CD4-positive, alpha-beta T cell (primary cell): ENCODE data around the gene RAB14. TPM values are rescaled to one million over a fixed set of nuclear protein-coding genes. Genes with fewer than 3 reads are reported as not detected.
A peak's percentile ranks its signal among the peaks of the same experiment; 100 is the strongest.

ENCODE experiments used
- ATAC-seq: fragments of 200-7000 bp; cut with Tn5 transposase; one replicate; pipeline ENCODE4 v1.10.0; 2022; ENCODE audit warnings: mild to moderate bottlenecking; ENCODE audit not compliant: poor library complexity
- CTCF ChIA-PET: fragments of 350-600 bp; sonication (Branson Sonifier 250); formaldehyde crosslinking; loops from one replicate; lab custom pipeline; 2021; ENCODE audit warnings: antibody characterized with exemption, inconsistent platforms; lab: Charles Lee
- POLR2A ChIA-PET: fragments of 350-600 bp; sonication (Branson Sonifier 250); formaldehyde crosslinking; loops from one replicate; lab custom pipeline; 2021; ENCODE audit warnings: antibody characterized with exemption, inconsistent platforms; lab: Charles Lee
- DNase-seq, 14 experiments: peaks; one replicate each; pipeline ENCODE4 v3.0.0-alpha.2; 2013 to 2020; ENCODE audit warnings: mixed read lengths in 2 of 14
- H3K27ac ChIP-seq, 2 donors: one replicate each; pipeline versions ENCODE4 v1.5.1 to v1.7.0; 2013; ENCODE audit warnings: low read length in 2 of 2, low read depth in 1 of 2, mild to moderate bottlenecking in 1 of 2
- H3K27me3 ChIP-seq, 2 experiments: 1 replicate in 1 of 2; 2 replicates in 1 of 2; pipeline versions ENCODE4 v1.6.1 to v1.7.0; 2013; ENCODE audit warnings: low read length in 2 of 2, control low read depth in 1 of 2, mild to moderate bottlenecking in 1 of 2, moderate library complexity in 1 of 2; ENCODE audit not compliant: insufficient read depth in 2 of 2, control insufficient read depth in 1 of 2
- H3K36me3 ChIP-seq: one replicate; pipeline ENCODE4 v1.6.1; 2013; ENCODE audit warnings: low read length, control low read depth; ENCODE audit not compliant: insufficient read depth
- H3K4me1 ChIP-seq: one replicate; pipeline ENCODE4 v1.6.1; 2013; ENCODE audit warnings: low read length, control low read depth; ENCODE audit not compliant: insufficient read depth
- H3K4me3 ChIP-seq: one replicate; pipeline ENCODE4 v1.5.1; 2013; ENCODE audit warnings: mild to moderate bottlenecking, low read length, moderate library complexity
- H3K9me3 ChIP-seq, 2 experiments: 1 replicate in 1 of 2; 2 replicates in 1 of 2; pipeline versions ENCODE4 v1.6.1 to v1.7.0; 2013; ENCODE audit warnings: low read length in 2 of 2, mild to moderate bottlenecking in 2 of 2, control low read depth in 1 of 2, moderate library complexity in 1 of 2; ENCODE audit not compliant: control insufficient read depth in 1 of 2, insufficient read depth in 1 of 2
- H3K27ac Mint-ChIP-seq: one replicate; pipeline ENCODE4 v1.8.0; 2020; ENCODE audit warnings: mixed read lengths
- H3K27me3 Mint-ChIP-seq: one replicate; pipeline ENCODE4 v1.8.0; 2021; ENCODE audit warnings: mixed read lengths
- H3K36me3 Mint-ChIP-seq: one replicate; pipeline ENCODE4 v1.8.0; 2021; ENCODE audit warnings: low read depth, mixed read lengths
- H3K4me1 Mint-ChIP-seq: one replicate; pipeline ENCODE4 v1.8.0; 2021; ENCODE audit warnings: low read depth, mixed read lengths
- H3K4me3 Mint-ChIP-seq: one replicate; pipeline ENCODE4 v1.8.0; 2020; ENCODE audit warnings: mild to moderate bottlenecking, mixed read lengths
- H3K9me3 Mint-ChIP-seq: one replicate; pipeline ENCODE4 v1.8.0; 2020; ENCODE audit warnings: mixed read lengths
- intact Hi-C, 2 experiments: fragments of 100-400 bp; cut with DNase I in 1 of 2; cut with micrococcal nuclease in 1 of 2; formaldehyde crosslinking; loops; one replicate each; pipeline versions ENCODE4 v1.15.1 to v1.9.0; 2023 to 2025; cut with DNase I, micrococcal nuclease
- total RNA-seq, 174 experiments: library from RNA in 2 of 174; stranded (reverse) in 2 of 174; gene quantifications; one replicate each; pipeline ENCODE4 v1.2.3 and lab custom pipeline; 2021 to 2026
- TF ChIP-seq, protein P1 (sequence below): fragments of 200-600 bp; IDR thresholded peaks from one replicate; pipeline ENCODE4 v1.8.0; 2022; ENCODE audit warnings: antibody characterized with exemption, mild to moderate bottlenecking

The RAB14 gene
- total RNA-seq, 2 experiments from 2014 or later, result 57.4 to 58.2 TPM

DNA sequence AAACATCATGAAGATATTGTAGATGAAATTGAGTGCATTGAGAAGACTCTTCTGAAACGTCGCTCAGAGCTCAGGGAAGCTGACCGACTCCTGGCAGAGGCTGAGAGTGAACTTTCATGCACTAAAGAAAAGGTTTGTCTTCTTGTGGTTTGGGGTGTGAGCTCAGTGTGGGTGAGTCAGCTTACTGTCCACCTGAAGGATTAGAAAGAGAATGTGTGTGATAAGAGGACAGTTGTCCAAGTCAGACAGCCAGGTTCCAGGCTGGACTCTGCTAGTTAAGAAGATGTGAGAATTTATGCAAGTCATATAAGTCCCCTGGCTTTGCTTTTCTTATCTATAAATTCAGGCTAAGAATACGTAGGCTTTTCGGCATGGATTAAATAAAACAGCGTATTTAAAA is 46.9 kb downstream of the RAB14 start:
- Histone ChIP-seq H3K27ac (no peak overlapping the region), H3K36me3 (peaks cover 86% of the 10 kb centered on the region), H3K9me3 (no peaks in the 10 kb centered on the region), H3K4me1 (no peaks in the 10 kb centered on the region), H3K27me3 (no peaks in the 10 kb centered on the region), H3K4me3 (no peak overlapping the region)
- POLR2A ChIA-PET, result interaction anchor here (0.5 to 1.2 kb wide), 2 partner anchors 18 to 33 kb away, joined by 3 read pairs; no protein-coding TSS in a partner anchor
- H3K4me1 Mint-ChIP-seq, result peaks cover 28% of the 10 kb centered on the region
- no peaks in the 10 kb centered on the region for H3K27me3 Mint-ChIP-seq
- TF ChIP-seq, protein P1, sequence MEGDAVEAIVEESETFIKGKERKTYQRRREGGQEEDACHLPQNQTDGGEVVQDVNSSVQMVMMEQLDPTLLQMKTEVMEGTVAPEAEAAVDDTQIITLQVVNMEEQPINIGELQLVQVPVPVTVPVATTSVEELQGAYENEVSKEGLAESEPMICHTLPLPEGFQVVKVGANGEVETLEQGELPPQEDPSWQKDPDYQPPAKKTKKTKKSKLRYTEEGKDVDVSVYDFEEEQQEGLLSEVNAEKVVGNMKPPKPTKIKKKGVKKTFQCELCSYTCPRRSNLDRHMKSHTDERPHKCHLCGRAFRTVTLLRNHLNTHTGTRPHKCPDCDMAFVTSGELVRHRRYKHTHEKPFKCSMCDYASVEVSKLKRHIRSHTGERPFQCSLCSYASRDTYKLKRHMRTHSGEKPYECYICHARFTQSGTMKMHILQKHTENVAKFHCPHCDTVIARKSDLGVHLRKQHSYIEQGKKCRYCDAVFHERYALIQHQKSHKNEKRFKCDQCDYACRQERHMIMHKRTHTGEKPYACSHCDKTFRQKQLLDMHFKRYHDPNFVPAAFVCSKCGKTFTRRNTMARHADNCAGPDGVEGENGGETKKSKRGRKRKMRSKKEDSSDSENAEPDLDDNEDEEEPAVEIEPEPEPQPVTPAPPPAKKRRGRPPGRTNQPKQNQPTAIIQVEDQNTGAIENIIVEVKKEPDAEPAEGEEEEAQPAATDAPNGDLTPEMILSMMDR, result no peak
- no peak overlapping the region for H3K4me3 Mint-ChIP-seq
- CTCF ChIA-PET, result no interaction called here
- no peaks in the 10 kb centered on the region for H3K9me3 Mint-ChIP-seq
- ATAC-seq (no peak), DNase-seq (no peak)
- intact Hi-C loops, result loop anchor here in 1 of 2 experiments (5.0 kb wide), 1 partner anchor 42 kb away; no protein-coding TSS in a partner anchor
- H3K27ac Mint-ChIP-seq, result no peak overlapping the region
- H3K36me3 Mint-ChIP-seq, result peaks cover 93% of the 10 kb centered on the region

DNA sequence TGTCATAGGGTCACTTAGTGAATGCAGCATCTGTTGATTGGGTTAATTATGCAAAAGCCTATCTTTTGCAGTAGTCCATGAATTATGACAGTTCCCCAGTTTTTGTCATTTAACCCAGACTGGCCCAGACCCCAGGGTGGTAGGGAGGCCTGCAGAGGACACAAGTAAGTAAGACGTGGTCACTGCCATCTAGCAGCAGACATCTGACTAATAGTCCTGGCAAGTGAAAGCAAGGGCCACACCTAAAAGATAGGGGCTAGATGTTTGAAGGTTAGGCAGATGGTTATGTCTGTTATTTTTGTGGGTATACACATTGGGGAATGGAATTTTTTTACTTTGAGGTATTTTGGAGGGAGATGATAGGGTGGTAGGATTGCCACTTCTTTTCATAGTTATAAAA is 48.0 kb downstream of the RAB14 start:
- TF ChIP-seq, protein P1, result no peak
- no peak for DNase-seq
- ATAC-seq, result no peak
- no peaks in the 10 kb centered on the region for H3K9me3 ChIP-seq
- no peaks in the 10 kb centered on the region for H3K27me3 ChIP-seq
- H3K4me3 ChIP-seq, result no peak overlapping the region
- H3K36me3 ChIP-seq, result peaks cover 85% of the 10 kb centered on the region
- peaks cover 25% of the 10 kb centered on the region for H3K4me1 Mint-ChIP-seq
- POLR2A ChIA-PET, result interaction anchor here (1.3 kb wide), 1 partner anchor 21 kb away, joined by 5 read pairs; no protein-coding TSS in a partner anchor
- H3K36me3 Mint-ChIP-seq, result peaks cover 90% of the 10 kb centered on the region
- H3K27ac ChIP-seq, result no peak overlapping the region
- H3K27me3 Mint-ChIP-seq, result no peaks in the 10 kb centered on the region
- H3K27ac Mint-ChIP-seq, result no peak overlapping the region
- H3K9me3 Mint-ChIP-seq, result no peaks in the 10 kb centered on the region
- no peak overlapping the region for H3K4me3 Mint-ChIP-seq
- H3K4me1 ChIP-seq, result no peaks in the 10 kb centered on the region
- intact Hi-C loops, result loop anchor here in 1 of 2 experiments (5.0 kb wide), 1 partner anchor 41 kb away; no protein-coding TSS in a partner anchor
- CTCF ChIA-PET, result no interaction called here

DNA sequence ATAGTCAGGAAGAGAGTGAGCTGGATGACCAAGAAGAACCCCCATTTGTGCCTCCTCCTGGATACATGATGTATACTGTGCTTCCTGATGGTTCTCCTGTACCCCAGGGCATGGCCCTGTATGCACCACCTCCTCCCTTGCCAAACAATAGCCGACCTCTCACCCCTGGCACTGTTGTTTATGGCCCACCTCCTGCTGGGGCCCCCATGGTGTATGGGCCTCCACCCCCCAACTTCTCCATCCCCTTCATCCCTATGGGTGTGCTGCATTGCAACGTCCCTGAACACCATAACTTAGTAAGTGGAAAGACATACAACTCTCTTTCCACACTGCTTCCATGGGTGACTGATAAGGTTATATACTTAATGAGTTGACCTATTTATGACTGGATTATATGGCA is 51.5 kb downstream of the RAB14 start:
- Mint-ChIP-seq H3K27me3 (no peaks in the 10 kb centered on the region), H3K27ac (peak overlapping the region; percentile 54), H3K36me3 (peaks cover 88% of the 10 kb centered on the region), H3K4me1 (peaks cover 18% of the 10 kb centered on the region), H3K4me3 (no peak overlapping the region), H3K9me3 (no peaks in the 10 kb centered on the region)
- H3K36me3 ChIP-seq, result peaks cover 89% of the 10 kb centered on the region
- no peaks in the 10 kb centered on the region for H3K9me3 ChIP-seq
- H3K27ac ChIP-seq, result no peak overlapping the region
- ChIA-PET CTCF (interaction anchor here (2.3 kb wide), 1 partner anchor 19 kb away, joined by 6 read pairs; no protein-coding TSS in a partner anchor), POLR2A (interaction anchor here (0.8 to 1.1 kb wide), 2 partner anchors 17 to 29 kb away, joined by 3 to 5 read pairs; no protein-coding TSS in a partner anchor)
- intact Hi-C loops, result loop anchor here in 1 of 2 experiments (5.0 kb wide), 1 partner anchor 38 kb away; no protein-coding TSS in a partner anchor
- ATAC-seq (no peak), DNase-seq (no peak)
- TF ChIP-seq, protein P1, result no peak
- no peak overlapping the region for H3K4me3 ChIP-seq
- no peaks in the 10 kb centered on the region for H3K27me3 ChIP-seq
- H3K4me1 ChIP-seq, result no peaks in the 10 kb centered on the region
